ENCODE data around the gene KATNAL2.
"Not testable (repeated sequence)": the region's sequence is repeated elsewhere in the genome, so short reads cannot be mapped to it uniquely, and the experiment has no call there.

The KATNAL2 gene

DNA sequence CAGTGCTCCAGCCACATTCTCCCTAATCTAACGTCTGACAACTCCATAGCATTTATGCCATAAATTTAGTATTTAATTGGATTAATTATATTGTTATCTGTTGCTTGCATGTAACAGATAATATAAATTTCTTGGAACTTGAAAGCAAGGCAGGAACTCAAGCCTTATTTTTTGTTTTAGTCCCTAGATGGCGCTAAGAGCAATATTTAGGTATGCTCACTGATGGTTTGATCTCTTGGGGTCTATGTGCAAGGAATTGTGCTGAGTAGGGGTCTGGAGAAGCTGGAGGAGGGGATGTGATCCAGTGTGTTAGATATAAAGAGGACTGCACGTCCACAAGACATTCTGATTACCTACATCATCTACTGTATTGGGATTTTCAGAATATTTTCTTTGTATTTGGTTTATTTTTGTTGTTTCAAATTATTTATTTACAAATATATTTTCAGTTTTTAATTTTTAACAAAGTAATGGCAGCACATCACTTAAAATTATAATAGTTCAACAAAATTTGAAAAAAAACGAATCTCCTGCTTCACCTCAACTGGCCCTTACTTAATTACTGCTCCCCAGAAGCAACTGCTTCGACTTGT lies 32.8 kb downstream of the KATNAL2 start:
- H2BK12ac ChIP-seq (ENCODE audit: low read length), result no peak overlapping the region
- no peak for DNase-seq (ENCODE audit: low spot score)

DNA sequence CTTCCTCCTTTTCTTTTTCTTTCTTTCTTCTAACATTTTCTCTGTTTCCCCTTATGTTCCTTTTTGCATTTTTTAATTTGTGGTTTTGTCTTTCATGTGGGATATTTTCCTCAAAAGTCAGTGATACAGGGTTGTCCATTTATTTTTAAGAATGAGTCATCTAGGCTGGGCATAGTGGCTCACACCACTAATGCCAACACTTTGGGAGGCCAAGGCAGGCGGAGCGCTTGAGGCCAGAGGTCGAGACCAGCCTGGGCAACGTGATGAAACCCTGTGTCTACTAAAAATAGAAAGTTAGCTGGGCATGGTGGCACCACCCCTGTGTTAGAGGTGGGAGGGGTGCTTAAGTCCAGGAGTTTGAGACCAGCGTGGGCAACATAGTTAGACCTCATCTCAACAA lies 35.8 kb downstream of the KATNAL2 start:
- no peak overlapping the region for H3K23ac ChIP-seq (ENCODE audit: low read depth, low read length, poor library complexity)

More for the DNA sequence above, 32.8 kb downstream of the KATNAL2 start:
- Histone ChIP-seq H2BK15ac (ENCODE audit: low read length) (no peak overlapping the region), H3K9me3 (replicated peaks in 1 of 2; ENCODE audit: control insufficient read depth in 2 of 2, insufficient read depth in 1 of 2, low read depth in 1 of 2, low read length in 2 of 2) (no peaks in the 10 kb centered on the region), H3K4me2 (ENCODE audit: insufficient read depth, low read length, poor library complexity, severe bottlenecking) (no peak overlapping the region), H4K8ac (ENCODE audit: low read depth, low read length) (no peak overlapping the region), H3K79me1 (ENCODE audit: low read depth, low read length) (no peaks in the 10 kb centered on the region), H2AK5ac (ENCODE audit: low read depth, low read length) (no peak overlapping the region), H2AFZ (ENCODE audit: low read length) (no peak overlapping the region), H2BK120ac (ENCODE audit: low read depth, low read length) (no peak overlapping the region), H3K36me3 (replicated peaks in 1 of 2; ENCODE audit: control insufficient read depth in 2 of 2, insufficient read depth in 2 of 2, low read length in 2 of 2) (no peaks in the 10 kb centered on the region), H3K27ac (replicated peaks; ENCODE audit: low read length) (no peak overlapping the region), H2BK5ac (ENCODE audit: low read length) (no peak overlapping the region), H3K4ac (ENCODE audit: low read length) (no peak overlapping the region), H3K4me3 (ENCODE audit: low read length in 2 of 2) (no peak overlapping the region), H3K4me1 (ENCODE audit: control insufficient read depth in 2 of 2, insufficient read depth in 1 of 2, low read depth in 1 of 2, low read length in 2 of 2) (peaks cover 0 to 3% of the 10 kb centered on the region in 2 donors), H3K9ac (ENCODE audit: low read depth, low read length, poor library complexity) (no peak overlapping the region), H3K14ac (ENCODE audit: low read length) (no peak overlapping the region), H3K23ac (ENCODE audit: low read depth, low read length, poor library complexity) (no peak overlapping the region), H3K27me3 (ENCODE audit: control insufficient read depth in 3 of 3, insufficient read depth in 3 of 3, low read depth in 1 of 3, low read length in 3 of 3) (peaks cover 0 to 2% (median 0%) of the 10 kb centered on the region in 3 experiments), H3K18ac (ENCODE audit: low read length) (no peak overlapping the region), H4K91ac (ENCODE audit: low read depth, low read length, poor library complexity) (no peak overlapping the region)
- WGBS, 2 donors (ENCODE audit: extremely low coverage in 2 of 2, insufficient read length in 2 of 2, insufficient replicate concordance in 1 of 2), result no CpG with 5 or more reads among the region's 5 CpGs

DNA sequence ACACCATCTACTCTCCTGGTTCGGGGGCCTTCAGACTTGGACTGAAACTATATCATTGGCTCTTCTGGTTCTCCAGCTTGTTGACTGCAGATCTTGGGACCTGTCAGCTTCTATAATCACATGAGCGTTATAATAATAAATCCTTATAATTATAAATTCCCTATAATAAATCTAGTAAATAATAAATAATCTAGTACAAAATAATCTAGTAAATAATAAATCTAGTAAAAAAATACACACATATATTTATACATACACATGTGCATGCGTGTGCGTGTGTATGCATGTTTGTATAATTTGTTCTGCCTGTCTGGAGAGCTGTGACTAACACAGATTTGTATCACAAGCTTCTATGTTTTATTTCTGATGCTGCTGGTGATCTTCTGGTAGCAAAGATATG lies 40.8 kb downstream of the KATNAL2 start:
- Histone ChIP-seq H2AFZ (ENCODE audit: low read length) (no peak overlapping the region), H3K4me2 (ENCODE audit: insufficient read depth, low read length, poor library complexity, severe bottlenecking) (no peak overlapping the region), H3K4me1 (ENCODE audit: control insufficient read depth in 2 of 2, insufficient read depth in 1 of 2, low read depth in 1 of 2, low read length in 2 of 2) (no peaks in the 10 kb centered on the region), H2BK12ac (ENCODE audit: low read length) (no peak overlapping the region), H3K36me3 (replicated peaks in 1 of 2; ENCODE audit: control insufficient read depth in 2 of 2, insufficient read depth in 2 of 2, low read length in 2 of 2) (no peaks in the 10 kb centered on the region), H2BK120ac (ENCODE audit: low read depth, low read length) (no peak overlapping the region), H3K4me3 (ENCODE audit: low read length in 2 of 2) (no peak overlapping the region), H3K9me3 (replicated peaks in 1 of 2; ENCODE audit: control insufficient read depth in 2 of 2, insufficient read depth in 1 of 2, low read depth in 1 of 2, low read length in 2 of 2) (no peaks in the 10 kb centered on the region), H3K79me1 (ENCODE audit: low read depth, low read length) (no peaks in the 10 kb centered on the region), H2BK5ac (ENCODE audit: low read length) (no peak overlapping the region), H3K27me3 (ENCODE audit: control insufficient read depth in 3 of 3, insufficient read depth in 3 of 3, low read depth in 1 of 3, low read length in 3 of 3) (no peaks in the 10 kb centered on the region), H3K4ac (ENCODE audit: low read length) (no peak overlapping the region), H3K18ac (ENCODE audit: low read length) (no peak overlapping the region), H4K8ac (ENCODE audit: low read depth, low read length) (no peak overlapping the region), H2AK5ac (ENCODE audit: low read depth, low read length) (no peak overlapping the region), H3K23ac (ENCODE audit: low read depth, low read length, poor library complexity) (no peak overlapping the region), H3K9ac (ENCODE audit: low read depth, low read length, poor library complexity) (no peak overlapping the region), H3K27ac (replicated peaks; ENCODE audit: low read length) (no peak overlapping the region), H3K14ac (ENCODE audit: low read length) (no peak overlapping the region), H4K91ac (ENCODE audit: low read depth, low read length, poor library complexity) (no peak overlapping the region), H2BK15ac (ENCODE audit: low read length) (no peak overlapping the region)
- no peak for DNase-seq (ENCODE audit: low spot score)
- no CpG with 5 or more reads among the region's 4 CpGs for WGBS, 2 donors (ENCODE audit: extremely low coverage in 2 of 2, insufficient read length in 2 of 2, insufficient replicate concordance in 1 of 2)

More for the DNA sequence above, 35.8 kb downstream of the KATNAL2 start:
- H2BK5ac ChIP-seq (ENCODE audit: low read length), result no peak overlapping the region
- H3K27ac ChIP-seq (replicated peaks; ENCODE audit: low read length), result no peak overlapping the region
- no peaks in the 10 kb centered on the region for H3K9me3 ChIP-seq (replicated peaks in 1 of 2; ENCODE audit: control insufficient read depth in 2 of 2, insufficient read depth in 1 of 2, low read depth in 1 of 2, low read length in 2 of 2)
- H2BK15ac ChIP-seq (ENCODE audit: low read length), result no peak overlapping the region
- H3K4me1 ChIP-seq (ENCODE audit: control insufficient read depth in 2 of 2, insufficient read depth in 1 of 2, low read depth in 1 of 2, low read length in 2 of 2), result no peaks in the 10 kb centered on the region
- no peak overlapping the region for H4K8ac ChIP-seq (ENCODE audit: low read depth, low read length)
- H3K9ac ChIP-seq (ENCODE audit: low read depth, low read length, poor library complexity), result no peak overlapping the region
- no CpG with 5 or more reads among the region's 5 CpGs for WGBS, 2 donors (ENCODE audit: extremely low coverage in 2 of 2, insufficient read length in 2 of 2, insufficient replicate concordance in 1 of 2)
- no peak overlapping the region for H2BK12ac ChIP-seq (ENCODE audit: low read length)
- H4K91ac ChIP-seq (ENCODE audit: low read depth, low read length, poor library complexity), result no peak overlapping the region
- no peak overlapping the region for H3K14ac ChIP-seq (ENCODE audit: low read length)
- no peak overlapping the region for H3K18ac ChIP-seq (ENCODE audit: low read length)
- no peak overlapping the region for H3K4me2 ChIP-seq (ENCODE audit: insufficient read depth, low read length, poor library complexity, severe bottlenecking)
- no peaks in the 10 kb centered on the region for H3K36me3 ChIP-seq (replicated peaks in 1 of 2; ENCODE audit: control insufficient read depth in 2 of 2, insufficient read depth in 2 of 2, low read length in 2 of 2)
- no peak overlapping the region for H2AK5ac ChIP-seq (ENCODE audit: low read depth, low read length)
- no peaks in the 10 kb centered on the region for H3K79me1 ChIP-seq (ENCODE audit: low read depth, low read length)
- no peaks in the 10 kb centered on the region for H3K27me3 ChIP-seq (ENCODE audit: control insufficient read depth in 3 of 3, insufficient read depth in 3 of 3, low read depth in 1 of 3, low read length in 3 of 3)
- H3K4ac ChIP-seq (ENCODE audit: low read length), result no peak overlapping the region
- H2AFZ ChIP-seq (ENCODE audit: low read length), result no peak overlapping the region
- no peak overlapping the region for H3K4me3 ChIP-seq (ENCODE audit: low read length in 2 of 2)
- DNase-seq (ENCODE audit: low spot score), result no peak
- no peak overlapping the region for H2BK120ac ChIP-seq (ENCODE audit: low read depth, low read length)

DNA sequence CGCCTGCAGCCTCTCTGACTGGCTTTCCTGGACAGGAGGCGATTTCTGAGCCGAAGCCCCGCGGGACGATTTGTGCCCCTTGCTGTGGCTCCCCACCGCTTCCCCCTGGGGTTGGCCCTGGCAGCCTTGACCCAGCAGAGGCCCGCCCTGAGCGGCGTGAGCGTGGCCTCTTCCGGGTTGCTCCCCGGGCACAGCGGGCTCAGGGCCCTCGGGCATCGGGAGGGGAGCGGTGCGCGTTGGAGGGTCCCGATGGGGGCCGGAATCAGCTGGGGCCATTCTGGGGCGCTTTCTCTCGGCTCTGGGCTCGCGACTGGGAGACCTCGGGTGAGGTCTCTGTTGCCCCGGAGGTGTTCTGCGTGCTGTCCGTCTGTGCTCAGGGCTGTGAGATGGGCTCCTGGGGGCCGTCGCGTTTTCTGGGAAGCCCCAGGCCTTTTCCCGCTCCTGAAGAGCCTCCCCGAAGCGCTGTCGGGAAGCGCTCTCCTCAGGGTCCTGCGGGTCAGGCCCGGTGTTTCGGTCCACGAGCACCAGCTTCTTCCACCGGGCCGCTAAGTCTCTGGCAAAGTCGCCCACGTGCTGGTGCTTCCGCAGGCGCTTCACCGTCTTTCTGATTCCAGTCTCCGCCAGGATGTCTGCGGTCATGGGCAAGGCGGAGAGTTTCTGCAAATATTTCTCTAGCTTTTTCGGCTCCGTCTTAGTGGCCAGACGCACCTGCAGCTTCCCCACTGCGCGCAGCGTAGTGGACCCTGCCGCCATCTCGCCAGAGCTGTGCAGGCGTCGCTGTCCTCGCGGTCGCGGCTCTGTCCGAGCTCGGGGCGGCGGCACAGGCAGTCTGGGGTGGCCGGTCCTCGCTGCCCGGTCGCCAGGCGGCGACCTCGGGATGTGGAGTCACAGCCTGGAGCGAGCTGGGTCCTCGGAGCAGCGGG lies 46.5 kb downstream of the KATNAL2 start:
- H3K79me1 ChIP-seq (ENCODE audit: low read depth, low read length); H3K4me2 ChIP-seq (ENCODE audit: insufficient read depth, low read length, poor library complexity, severe bottlenecking); H3K4ac ChIP-seq (ENCODE audit: low read length); H3K27ac ChIP-seq (replicated peaks; ENCODE audit: low read length); H3K14ac ChIP-seq (ENCODE audit: low read length); H3K18ac ChIP-seq (ENCODE audit: low read length); H3K4me1 ChIP-seq (ENCODE audit: control insufficient read depth in 2 of 2, insufficient read depth in 1 of 2, low read depth in 1 of 2, low read length in 2 of 2); H2AK5ac ChIP-seq (ENCODE audit: low read depth, low read length); H2BK12ac ChIP-seq (ENCODE audit: low read length); H2BK120ac ChIP-seq (ENCODE audit: low read depth, low read length); H2BK5ac ChIP-seq (ENCODE audit: low read length); DNase-seq (ENCODE audit: low spot score); H3K9me3 ChIP-seq (replicated peaks in 1 of 2; ENCODE audit: control insufficient read depth in 2 of 2, insufficient read depth in 1 of 2, low read depth in 1 of 2, low read length in 2 of 2); H4K91ac ChIP-seq (ENCODE audit: low read depth, low read length, poor library complexity); H2BK15ac ChIP-seq (ENCODE audit: low read length); H3K36me3 ChIP-seq (replicated peaks in 1 of 2; ENCODE audit: control insufficient read depth in 2 of 2, insufficient read depth in 2 of 2, low read length in 2 of 2); H3K27me3 ChIP-seq (ENCODE audit: control insufficient read depth in 3 of 3, insufficient read depth in 3 of 3, low read depth in 1 of 3, low read length in 3 of 3); H4K8ac ChIP-seq (ENCODE audit: low read depth, low read length); H3K9ac ChIP-seq (ENCODE audit: low read depth, low read length, poor library complexity); H3K23ac ChIP-seq (ENCODE audit: low read depth, low read length, poor library complexity); H2AFZ ChIP-seq (ENCODE audit: low read length); H3K4me3 ChIP-seq (ENCODE audit: low read length in 2 of 2): not testable (repeated sequence)
- no CpG with 5 or more reads among the region's 79 CpGs for WGBS, 2 donors (ENCODE audit: extremely low coverage in 2 of 2, insufficient read length in 2 of 2, insufficient replicate concordance in 1 of 2)

Data from neuronal stem cell (in vitro differentiated cells).